ENCODE results near the gene PRAME. TPM values are rescaled to one million over a fixed set of nuclear protein-coding genes. Genes with fewer than 3 reads are reported as not detected.
"Not testable (repeated sequence)": the region's sequence is repeated elsewhere in the genome, so short reads cannot be mapped to it uniquely, and the experiment has no call there.

Gene PRAME
- total and polyA plus RNA-seq, 2 donors (not counting 1 experiment from before 2014, with no cell fraction given) = 0.20 TPM; not detected in 1

- Histone ChIP-seq H3K79me2 (ENCODE audit: control insufficient read depth, insufficient read depth, low read length) (no peaks in the 10 kb centered on the region), H3K9ac (ENCODE audit: insufficient read depth, low read length) (no peak overlapping the region), H3K4me2 (ENCODE audit: extremely low read depth, insufficient read depth, low read length) (no peak overlapping the region), H4K20me1 (ENCODE audit: control insufficient read depth, extremely low read depth, insufficient read depth, low read length) (no peaks in the 10 kb centered on the region), H3K4me3 (replicated peaks in 1 of 4; ENCODE audit: control extremely low read depth in 1 of 4, insufficient read depth in 1 of 4, low read depth in 3 of 4, low read length in 4 of 4) (no peak overlapping the region), H3K4me1 (ENCODE audit: control insufficient read depth, extremely low read depth, insufficient read depth, low read length) (no peaks in the 10 kb centered on the region), H2AFZ (ENCODE audit: low read length) (no peak overlapping the region), H3K27me3 (ENCODE audit: control insufficient read depth, insufficient read depth, low read length) (no peaks in the 10 kb centered on the region), H3K27ac (ENCODE audit: insufficient read depth, low read length) (no peak overlapping the region), H3K9me3 (ENCODE audit: control insufficient read depth, insufficient read depth, low read depth, low read length) (no peaks in the 10 kb centered on the region), H3K36me3 (ENCODE audit: control insufficient read depth, insufficient read depth, low read length) (no peaks in the 10 kb centered on the region)
- TF ChIP-seq EZH2 (IDR thresholded peaks at IDR 0.05; ENCODE audit: low read length, missing control alignments) (no peak), CTCF (conservative IDR thresholded peaks at IDR 0.05 in 1 of 2, IDR thresholded peaks at IDR 0.05 in 1 of 2; ENCODE audit: low read depth in 1 of 2, low read length in 2 of 2) (no peak)
- no peak for DNase-seq (ENCODE audit: low read depth in 2 of 2)
Measured at GRCh38 chr22:22513619-22514018, 45.4 kb downstream of the PRAME start.

- no peaks in the 10 kb centered on the region for H4K20me1 ChIP-seq (ENCODE audit: control insufficient read depth, extremely low read depth, insufficient read depth, low read length)
- H3K9me3 ChIP-seq (ENCODE audit: control insufficient read depth, insufficient read depth, low read depth, low read length) = no peaks in the 10 kb centered on the region
- no peak overlapping the region for H3K4me2 ChIP-seq (ENCODE audit: extremely low read depth, insufficient read depth, low read length)
- TF ChIP-seq EZH2 (IDR thresholded peaks at IDR 0.05; ENCODE audit: low read length, missing control alignments) (no peak), CTCF (conservative IDR thresholded peaks at IDR 0.05 in 1 of 2, IDR thresholded peaks at IDR 0.05 in 1 of 2; ENCODE audit: low read depth in 1 of 2, low read length in 2 of 2) (no peak)
- H3K4me3 ChIP-seq (replicated peaks in 1 of 4; ENCODE audit: control extremely low read depth in 1 of 4, insufficient read depth in 1 of 4, low read depth in 3 of 4, low read length in 4 of 4) = no peak overlapping the region
- H3K9ac ChIP-seq (ENCODE audit: insufficient read depth, low read length) = no peak overlapping the region
- no peaks in the 10 kb centered on the region for H3K36me3 ChIP-seq (ENCODE audit: control insufficient read depth, insufficient read depth, low read length)
- H3K27ac ChIP-seq (ENCODE audit: insufficient read depth, low read length) = no peak overlapping the region
- H3K4me1 ChIP-seq (ENCODE audit: control insufficient read depth, extremely low read depth, insufficient read depth, low read length) = no peaks in the 10 kb centered on the region
- H2AFZ ChIP-seq (ENCODE audit: low read length) = no peak overlapping the region
- no peaks in the 10 kb centered on the region for H3K27me3 ChIP-seq (ENCODE audit: control insufficient read depth, insufficient read depth, low read length)
- no peaks in the 10 kb centered on the region for H3K79me2 ChIP-seq (ENCODE audit: control insufficient read depth, insufficient read depth, low read length)
- DNase-seq (ENCODE audit: low read depth in 2 of 2) = no peak
Measured at GRCh38 chr22:22512951-22513350, 46.1 kb downstream of the PRAME start.

GRCh38 chr22:22510833-22511232 is 48.2 kb downstream of the PRAME start:
- not testable (repeated sequence) for H3K36me3 ChIP-seq (ENCODE audit: control insufficient read depth, insufficient read depth, low read length); H3K27me3 ChIP-seq (ENCODE audit: control insufficient read depth, insufficient read depth, low read length); H2AFZ ChIP-seq (ENCODE audit: low read length); H3K79me2 ChIP-seq (ENCODE audit: control insufficient read depth, insufficient read depth, low read length); H3K4me1 ChIP-seq (ENCODE audit: control insufficient read depth, extremely low read depth, insufficient read depth, low read length); H3K4me2 ChIP-seq (ENCODE audit: extremely low read depth, insufficient read depth, low read length); H3K9ac ChIP-seq (ENCODE audit: insufficient read depth, low read length); H4K20me1 ChIP-seq (ENCODE audit: control insufficient read depth, extremely low read depth, insufficient read depth, low read length); H3K27ac ChIP-seq (ENCODE audit: insufficient read depth, low read length); DNase-seq (ENCODE audit: low read depth in 2 of 2); H3K4me3 ChIP-seq (replicated peaks in 1 of 4; ENCODE audit: control extremely low read depth in 1 of 4, insufficient read depth in 1 of 4, low read depth in 3 of 4, low read length in 4 of 4); H3K9me3 ChIP-seq (ENCODE audit: control insufficient read depth, insufficient read depth, low read depth, low read length)

GRCh38 chr22:22509912-22510311 is 49.2 kb downstream of the PRAME start:
- H3K27ac ChIP-seq (ENCODE audit: insufficient read depth, low read length); H4K20me1 ChIP-seq (ENCODE audit: control insufficient read depth, extremely low read depth, insufficient read depth, low read length); H3K4me2 ChIP-seq (ENCODE audit: extremely low read depth, insufficient read depth, low read length); H3K27me3 ChIP-seq (ENCODE audit: control insufficient read depth, insufficient read depth, low read length); H3K9me3 ChIP-seq (ENCODE audit: control insufficient read depth, insufficient read depth, low read depth, low read length); H3K36me3 ChIP-seq (ENCODE audit: control insufficient read depth, insufficient read depth, low read length); H3K79me2 ChIP-seq (ENCODE audit: control insufficient read depth, insufficient read depth, low read length); DNase-seq (ENCODE audit: low read depth in 2 of 2); H3K4me3 ChIP-seq (replicated peaks in 1 of 4; ENCODE audit: control extremely low read depth in 1 of 4, insufficient read depth in 1 of 4, low read depth in 3 of 4, low read length in 4 of 4); H3K9ac ChIP-seq (ENCODE audit: insufficient read depth, low read length); H3K4me1 ChIP-seq (ENCODE audit: control insufficient read depth, extremely low read depth, insufficient read depth, low read length); H2AFZ ChIP-seq (ENCODE audit: low read length): not testable (repeated sequence)

Data from fibroblast of lung (primary cell).